ENCODE measurements around the gene TUBA4A. TPM values are rescaled to one million over a fixed set of nuclear protein-coding genes. Genes with fewer than 3 reads are reported as not detected.

The TUBA4A gene
- total RNA-seq, 1 donor from 2014 or later, result 18.0 TPM

DNA sequence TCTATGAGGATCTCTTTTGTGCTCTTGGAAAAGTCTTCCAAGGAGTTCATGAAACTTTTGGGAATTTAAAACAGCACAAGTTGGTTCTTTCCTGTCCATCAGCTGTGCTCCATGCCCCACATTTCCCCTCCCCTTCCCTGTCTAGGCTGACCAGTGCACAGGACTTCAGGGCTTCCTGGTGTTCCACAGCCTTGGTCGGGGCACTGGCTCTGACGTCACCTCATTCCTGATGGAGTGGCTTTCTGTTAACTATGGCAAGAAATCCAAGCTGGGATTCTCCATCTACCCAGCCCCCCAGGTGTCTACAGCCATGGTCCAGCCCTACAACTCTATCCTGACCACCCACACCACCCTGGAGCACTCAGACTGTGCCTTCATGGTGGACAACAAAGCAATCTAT, 17.3 kb upstream of the TUBA4A start:
- H3K4me1 ChIP-seq (ENCODE audit: insufficient read depth, low read length), result peaks cover 18% of the 10 kb centered on the region
- Mint-ChIP-seq H3K27me3 (ENCODE audit: low read depth, unreplicated experiment) (peaks cover 19% of the 10 kb centered on the region), H3K4me3 (ENCODE audit: unreplicated experiment) (no peak overlapping the region), H3K36me3 (ENCODE audit: low read depth, unreplicated experiment) (no peaks in the 10 kb centered on the region), H3K9me3 (ENCODE audit: unreplicated experiment) (no peaks in the 10 kb centered on the region), H3K4me1 (ENCODE audit: low read depth, unreplicated experiment) (peaks cover 20% of the 10 kb centered on the region), H3K27ac (ENCODE audit: unreplicated experiment) (no peak overlapping the region)
- no peak overlapping the region for H3K4me2 ChIP-seq (ENCODE audit: low read length)
- no peaks in the 10 kb centered on the region for H3K36me3 ChIP-seq (ENCODE audit: insufficient read depth, low read length)
- TF ChIP-seq EZH2 (IDR thresholded peaks at IDR 0.05; ENCODE audit: insufficient read depth, low read length), result no peak
- TF ChIP-seq, protein P1, sequence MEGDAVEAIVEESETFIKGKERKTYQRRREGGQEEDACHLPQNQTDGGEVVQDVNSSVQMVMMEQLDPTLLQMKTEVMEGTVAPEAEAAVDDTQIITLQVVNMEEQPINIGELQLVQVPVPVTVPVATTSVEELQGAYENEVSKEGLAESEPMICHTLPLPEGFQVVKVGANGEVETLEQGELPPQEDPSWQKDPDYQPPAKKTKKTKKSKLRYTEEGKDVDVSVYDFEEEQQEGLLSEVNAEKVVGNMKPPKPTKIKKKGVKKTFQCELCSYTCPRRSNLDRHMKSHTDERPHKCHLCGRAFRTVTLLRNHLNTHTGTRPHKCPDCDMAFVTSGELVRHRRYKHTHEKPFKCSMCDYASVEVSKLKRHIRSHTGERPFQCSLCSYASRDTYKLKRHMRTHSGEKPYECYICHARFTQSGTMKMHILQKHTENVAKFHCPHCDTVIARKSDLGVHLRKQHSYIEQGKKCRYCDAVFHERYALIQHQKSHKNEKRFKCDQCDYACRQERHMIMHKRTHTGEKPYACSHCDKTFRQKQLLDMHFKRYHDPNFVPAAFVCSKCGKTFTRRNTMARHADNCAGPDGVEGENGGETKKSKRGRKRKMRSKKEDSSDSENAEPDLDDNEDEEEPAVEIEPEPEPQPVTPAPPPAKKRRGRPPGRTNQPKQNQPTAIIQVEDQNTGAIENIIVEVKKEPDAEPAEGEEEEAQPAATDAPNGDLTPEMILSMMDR (IDR thresholded peaks at IDR 0.05; ENCODE audit: insufficient read depth, low read depth, low read length), result no peak
- H2AFZ ChIP-seq (ENCODE audit: low read depth, low read length), result no peak overlapping the region
- FAIRE-seq, result no peak
- H4K20me1 ChIP-seq (ENCODE audit: insufficient read depth, low read length), result no peaks in the 10 kb centered on the region
- no peak overlapping the region for H3K9ac ChIP-seq (ENCODE audit: low read length)
- no peak overlapping the region for H3K27ac ChIP-seq (ENCODE audit: low read depth, low read length)
- no peak for DNase-seq (ENCODE audit: low read depth)
- H3K79me2 ChIP-seq (ENCODE audit: insufficient read depth, low read length), result no peaks in the 10 kb centered on the region
- H3K4me3 ChIP-seq (ENCODE audit: insufficient read depth, low read depth, low read length), result no peak overlapping the region
- no peaks in the 10 kb centered on the region for H3K9me3 ChIP-seq (ENCODE audit: insufficient read depth, low read depth, low read length)
- no peaks in the 10 kb centered on the region for H3K27me3 ChIP-seq (ENCODE audit: insufficient read depth, low read length)

DNA sequence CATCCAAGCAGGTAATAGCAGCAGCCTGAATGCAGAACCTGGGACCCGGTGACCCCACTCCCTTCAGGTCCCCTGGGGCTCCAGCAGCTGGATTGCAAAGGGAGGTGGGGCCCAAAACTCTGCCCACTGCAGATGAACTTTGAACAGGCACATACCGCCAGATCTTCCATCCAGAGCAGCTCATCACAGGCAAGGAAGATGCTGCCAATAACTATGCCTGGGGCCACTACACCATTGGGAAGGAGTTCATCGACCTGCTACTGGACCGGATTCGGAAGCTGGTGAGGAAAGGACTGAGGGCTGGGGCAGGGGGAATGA, 16.3 kb upstream of the TUBA4A start:
- no peaks in the 10 kb centered on the region for H4K20me1 ChIP-seq (ENCODE audit: insufficient read depth, low read length)
- DNase-seq (ENCODE audit: low read depth) (no peak), FAIRE-seq (no peak)
- H3K9ac ChIP-seq (ENCODE audit: low read length), result no peak overlapping the region
- no peaks in the 10 kb centered on the region for H3K36me3 ChIP-seq (ENCODE audit: insufficient read depth, low read length)
- no peak overlapping the region for H2AFZ ChIP-seq (ENCODE audit: low read depth, low read length)
- Mint-ChIP-seq H3K4me1 (ENCODE audit: low read depth, unreplicated experiment) (peaks cover 20% of the 10 kb centered on the region), H3K36me3 (ENCODE audit: low read depth, unreplicated experiment) (no peaks in the 10 kb centered on the region), H3K4me3 (ENCODE audit: unreplicated experiment) (no peak overlapping the region), H3K9me3 (ENCODE audit: unreplicated experiment) (no peaks in the 10 kb centered on the region), H3K27me3 (ENCODE audit: low read depth, unreplicated experiment) (peaks cover 19% of the 10 kb centered on the region), H3K27ac (ENCODE audit: unreplicated experiment) (peak overlapping the region; percentile 18)
- H3K4me3 ChIP-seq (ENCODE audit: insufficient read depth, low read depth, low read length), result no peak overlapping the region
- no peaks in the 10 kb centered on the region for H3K79me2 ChIP-seq (ENCODE audit: insufficient read depth, low read length)
- no peak overlapping the region for H3K27ac ChIP-seq (ENCODE audit: low read depth, low read length)
- H3K9me3 ChIP-seq (ENCODE audit: insufficient read depth, low read depth, low read length), result no peaks in the 10 kb centered on the region
- no peaks in the 10 kb centered on the region for H3K27me3 ChIP-seq (ENCODE audit: insufficient read depth, low read length)
- TF ChIP-seq, protein P1 (IDR thresholded peaks at IDR 0.05; ENCODE audit: insufficient read depth, low read depth, low read length), result no peak
- TF ChIP-seq EZH2 (IDR thresholded peaks at IDR 0.05; ENCODE audit: insufficient read depth, low read length), result no peak
- H3K4me1 ChIP-seq (ENCODE audit: insufficient read depth, low read length), result peaks cover 18% of the 10 kb centered on the region
- no peak overlapping the region for H3K4me2 ChIP-seq (ENCODE audit: low read length)

DNA sequence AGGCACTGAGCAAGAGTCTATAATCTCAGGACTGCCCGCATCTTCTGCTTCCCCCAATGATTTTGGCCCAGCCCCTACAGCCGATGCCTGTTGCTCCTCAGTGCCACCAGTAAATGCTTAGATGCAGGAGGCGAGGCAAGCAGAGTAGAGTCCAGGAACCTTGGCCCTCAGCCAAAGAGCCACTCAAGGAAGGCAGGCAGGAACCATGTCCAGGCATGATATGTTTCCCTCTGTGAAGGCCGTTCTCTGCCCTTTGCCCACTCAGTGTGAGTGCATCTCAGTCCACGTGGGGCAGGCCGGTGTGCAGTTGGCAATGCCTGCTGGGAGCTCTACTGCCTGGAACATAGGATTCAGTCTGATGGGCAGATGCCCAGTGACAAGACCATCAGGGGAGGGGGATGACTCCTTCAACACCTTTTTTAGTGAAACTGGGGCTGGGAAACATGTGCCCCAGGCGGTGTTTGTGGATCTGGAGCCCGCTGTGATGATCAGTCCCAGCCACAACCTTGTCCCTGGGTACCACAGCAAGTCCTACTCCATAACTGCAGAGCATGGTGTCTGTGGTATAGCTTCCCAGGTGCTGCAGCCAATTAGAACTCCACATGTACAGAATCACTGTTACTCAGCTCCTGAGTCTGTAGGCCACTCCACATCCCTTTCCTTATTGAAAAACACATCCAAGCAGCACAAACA, 15.8 kb upstream of the TUBA4A start:
- no peaks in the 10 kb centered on the region for H3K79me2 ChIP-seq (ENCODE audit: insufficient read depth, low read length)
- Mint-ChIP-seq H3K4me1 (ENCODE audit: low read depth, unreplicated experiment) (peaks cover 15% of the 10 kb centered on the region), H3K9me3 (ENCODE audit: unreplicated experiment) (no peaks in the 10 kb centered on the region), H3K4me3 (ENCODE audit: unreplicated experiment) (no peak overlapping the region), H3K27ac (ENCODE audit: unreplicated experiment) (no peak overlapping the region), H3K36me3 (ENCODE audit: low read depth, unreplicated experiment) (no peaks in the 10 kb centered on the region), H3K27me3 (ENCODE audit: low read depth, unreplicated experiment) (peaks cover 23% of the 10 kb centered on the region)
- no peak overlapping the region for H3K4me3 ChIP-seq (ENCODE audit: insufficient read depth, low read depth, low read length)
- H3K9ac ChIP-seq (ENCODE audit: low read length), result no peak overlapping the region
- H4K20me1 ChIP-seq (ENCODE audit: insufficient read depth, low read length), result no peaks in the 10 kb centered on the region
- H3K27me3 ChIP-seq (ENCODE audit: insufficient read depth, low read length), result peaks cover 1% of the 10 kb centered on the region
- no peak for FAIRE-seq
- no peaks in the 10 kb centered on the region for H3K9me3 ChIP-seq (ENCODE audit: insufficient read depth, low read depth, low read length)
- no peak overlapping the region for H3K27ac ChIP-seq (ENCODE audit: low read depth, low read length)
- no peak overlapping the region for H2AFZ ChIP-seq (ENCODE audit: low read depth, low read length)
- no peaks in the 10 kb centered on the region for H3K36me3 ChIP-seq (ENCODE audit: insufficient read depth, low read length)
- TF ChIP-seq, protein P1 (IDR thresholded peaks at IDR 0.05; ENCODE audit: insufficient read depth, low read depth, low read length), result no peak
- TF ChIP-seq EZH2 (IDR thresholded peaks at IDR 0.05; ENCODE audit: insufficient read depth, low read length), result no peak
- peaks cover 13% of the 10 kb centered on the region for H3K4me1 ChIP-seq (ENCODE audit: insufficient read depth, low read length)
- H3K4me2 ChIP-seq (ENCODE audit: low read length), result no peak overlapping the region
- DNase-seq (ENCODE audit: low read depth), result no peak

Data from astrocyte (in vitro differentiated cells and primary cell).